Measurements from ENCODE around the gene ASB7.

ASB7 gene

GRCh38 chr15:100598655-100599054, 3.7 kb upstream of the ASB7 start:
- DNase-seq = no peak

- no peak for DNase-seq
Measured at GRCh38 chr15:100601163-100601562, 1.2 kb upstream of the ASB7 start.

GRCh38 chr15:100601617-100602063, 749 bp upstream of the ASB7 start:
- no peak for DNase-seq

GRCh38 chr15:100602823-100603393, 519 bp downstream of the ASB7 start:
- DNase-seq = peak; percentile 10

- DNase-seq = no peak
Measured at GRCh38 chr15:100612539-100612938, 10.2 kb downstream of the ASB7 start.

- DNase-seq = no peak
Measured at GRCh38 chr15:100613208-100613607, 10.8 kb downstream of the ASB7 start.

- no peak for DNase-seq
Measured at GRCh38 chr15:100614336-100614735, 11.9 kb downstream of the ASB7 start.

GRCh38 chr15:100614918-100615317, 12.5 kb downstream of the ASB7 start:
- no peak for DNase-seq

GRCh38 chr15:100615801-100616200, 13.4 kb downstream of the ASB7 start:
- no peak for DNase-seq

GRCh38 chr15:100616700-100617099, 14.3 kb downstream of the ASB7 start:
- no peak for DNase-seq

GRCh38 chr15:100623301-100623700, 20.9 kb downstream of the ASB7 start:
- peak; percentile 15 for DNase-seq

- peak; percentile 58 for DNase-seq
Measured at GRCh38 chr15:100627789-100628395, 25.5 kb downstream of the ASB7 start.

- DNase-seq = peak; percentile 16
Measured at GRCh38 chr15:100628746-100629145, 26.4 kb downstream of the ASB7 start.

- no peak for DNase-seq
Measured at GRCh38 chr15:100631831-100632230, 29.4 kb downstream of the ASB7 start.

GRCh38 chr15:100633763-100634075, 31.3 kb downstream of the ASB7 start:
- DNase-seq = no peak

- no peak for DNase-seq
Measured at GRCh38 chr15:100635406-100636071, 33.1 kb downstream of the ASB7 start.

- no peak for DNase-seq
Measured at GRCh38 chr15:100638177-100638730, 35.9 kb downstream of the ASB7 start.

GRCh38 chr15:100642213-100642949, 40.0 kb downstream of the ASB7 start:
- no peak for DNase-seq

- DNase-seq = no peak
Measured at GRCh38 chr15:100642950-100643338, 40.6 kb downstream of the ASB7 start.

- DNase-seq = no peak
Measured at GRCh38 chr15:100645671-100646070, 43.3 kb downstream of the ASB7 start.

GRCh38 chr15:100648951-100649350, 46.6 kb downstream of the ASB7 start:
- DNase-seq = no peak

GRCh38 chr15:100650685-100651084, 48.3 kb downstream of the ASB7 start:
- no peak for DNase-seq

GRCh38 chr15:100651253-100651652, 48.9 kb downstream of the ASB7 start:
- DNase-seq = peak; percentile 30
